Activated B cell treated with CpG ODN at 0.5 μM for 24 hours (primary cell): ENCODE data around the gene IPCEF1. TPM values are rescaled to one million over a fixed set of nuclear protein-coding genes. Genes with fewer than 3 reads are reported as not detected.
"Not testable (repeated sequence)": the region's sequence is repeated elsewhere in the genome, so short reads cannot be mapped to it uniquely, and the experiment has no call there.

Experiments used
- ATAC-seq: fragments of 200-7000 bp; cut with Tn5 transposase; one replicate; pipeline ENCODE4 v1.10.0; 2021; ENCODE audit warnings: low read depth, mild to moderate bottlenecking, moderate library complexity
- CTCF ChIA-PET: fragments of 350-600 bp; sonication (Branson Sonifier 250); formaldehyde crosslinking; loops from one replicate; lab custom pipeline; 2021; ENCODE audit warnings: antibody characterized with exemption; lab: Charles Lee
- POLR2A ChIA-PET: fragments of 350-600 bp; sonication (Branson Sonifier 250); formaldehyde crosslinking; loops from one replicate; lab custom pipeline; 2021; ENCODE audit warnings: antibody characterized with exemption; lab: Charles Lee
- DNase-seq: peaks from one replicate; pipeline ENCODE4 v3.0.0; 2022
- H3K27ac Mint-ChIP-seq: one replicate; pipeline ENCODE4 v1.8.0; 2020; ENCODE audit warnings: mixed read lengths
- H3K27me3 Mint-ChIP-seq: one replicate; pipeline ENCODE4 v1.8.0; 2021; ENCODE audit warnings: mixed read lengths
- H3K36me3 Mint-ChIP-seq: one replicate; pipeline ENCODE4 v1.8.0; 2021; ENCODE audit warnings: low read depth, mixed read lengths
- H3K4me1 Mint-ChIP-seq: one replicate; pipeline ENCODE4 v1.8.0; 2021; ENCODE audit warnings: mixed read lengths
- H3K4me3 Mint-ChIP-seq: one replicate; pipeline ENCODE4 v1.8.0; 2020; ENCODE audit warnings: mild to moderate bottlenecking, mixed read lengths
- H3K9me3 Mint-ChIP-seq: one replicate; pipeline ENCODE4 v1.8.0; 2020; ENCODE audit warnings: mixed read lengths
- intact Hi-C: fragments of 100-400 bp; cut with micrococcal nuclease; formaldehyde crosslinking; loops from one replicate; pipeline ENCODE4 v1.15.1; 2024
- total RNA-seq: library from RNA; stranded (reverse); gene quantifications from 2 replicates; pipeline ENCODE4 v1.2.3, GENCODE V29; 2022
- TF ChIP-seq, protein P1 (sequence below): fragments of 200-600 bp; IDR thresholded peaks from one replicate; pipeline ENCODE4 v1.8.0; 2022; ENCODE audit warnings: antibody characterized with exemption, mild to moderate bottlenecking

The IPCEF1 gene
- total RNA-seq, 1 donor from 2014 or later, result 2.1 TPM

DNA sequence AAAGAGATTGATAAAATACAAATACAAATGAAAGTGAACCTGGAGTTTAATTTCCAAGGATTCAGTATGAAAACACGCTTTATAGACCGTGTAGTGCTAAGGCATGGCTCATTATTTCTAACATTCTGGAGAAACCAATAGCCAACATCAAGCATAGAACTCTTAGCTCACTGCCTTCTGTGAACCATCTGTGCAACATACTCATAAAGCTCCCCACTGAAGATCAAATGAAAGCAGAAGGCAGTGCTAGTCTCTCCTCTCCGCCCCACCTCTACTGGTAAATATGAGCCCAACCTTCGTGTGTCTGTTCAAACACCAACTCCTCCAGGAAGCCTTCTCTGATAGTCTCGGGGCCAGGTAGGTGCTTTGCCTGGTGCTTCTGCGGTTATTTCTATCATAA, 153.6 kb downstream of the IPCEF1 start:
- TF ChIP-seq, protein P1, sequence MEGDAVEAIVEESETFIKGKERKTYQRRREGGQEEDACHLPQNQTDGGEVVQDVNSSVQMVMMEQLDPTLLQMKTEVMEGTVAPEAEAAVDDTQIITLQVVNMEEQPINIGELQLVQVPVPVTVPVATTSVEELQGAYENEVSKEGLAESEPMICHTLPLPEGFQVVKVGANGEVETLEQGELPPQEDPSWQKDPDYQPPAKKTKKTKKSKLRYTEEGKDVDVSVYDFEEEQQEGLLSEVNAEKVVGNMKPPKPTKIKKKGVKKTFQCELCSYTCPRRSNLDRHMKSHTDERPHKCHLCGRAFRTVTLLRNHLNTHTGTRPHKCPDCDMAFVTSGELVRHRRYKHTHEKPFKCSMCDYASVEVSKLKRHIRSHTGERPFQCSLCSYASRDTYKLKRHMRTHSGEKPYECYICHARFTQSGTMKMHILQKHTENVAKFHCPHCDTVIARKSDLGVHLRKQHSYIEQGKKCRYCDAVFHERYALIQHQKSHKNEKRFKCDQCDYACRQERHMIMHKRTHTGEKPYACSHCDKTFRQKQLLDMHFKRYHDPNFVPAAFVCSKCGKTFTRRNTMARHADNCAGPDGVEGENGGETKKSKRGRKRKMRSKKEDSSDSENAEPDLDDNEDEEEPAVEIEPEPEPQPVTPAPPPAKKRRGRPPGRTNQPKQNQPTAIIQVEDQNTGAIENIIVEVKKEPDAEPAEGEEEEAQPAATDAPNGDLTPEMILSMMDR, result no peak
- no peak for ATAC-seq

GRCh38 chr6:154202339-154202738, 154.3 kb downstream of the IPCEF1 start:
- Mint-ChIP-seq H3K27me3 (no peaks in the 10 kb centered on the region), H3K9me3 (no peaks in the 10 kb centered on the region), H3K27ac (no peak overlapping the region), H3K4me1 (no peaks in the 10 kb centered on the region), H3K36me3 (no peaks in the 10 kb centered on the region), H3K4me3 (no peak overlapping the region)
- TF ChIP-seq, protein P1, result no peak
- ChIA-PET CTCF (no interaction called here), POLR2A (no interaction called here)
- ATAC-seq (no peak), DNase-seq (no peak)
- intact Hi-C loops, result no loop called here

More for the DNA sequence above, 153.6 kb downstream of the IPCEF1 start:
- ChIA-PET CTCF (no interaction called here), POLR2A (no interaction called here)
- H3K9me3 Mint-ChIP-seq, result no peaks in the 10 kb centered on the region
- no peak overlapping the region for H3K27ac Mint-ChIP-seq
- H3K4me1 Mint-ChIP-seq, result no peaks in the 10 kb centered on the region
- no peak for DNase-seq
- no peaks in the 10 kb centered on the region for H3K36me3 Mint-ChIP-seq
- no peak overlapping the region for H3K4me3 Mint-ChIP-seq
- H3K27me3 Mint-ChIP-seq, result no peaks in the 10 kb centered on the region
- intact Hi-C loops, result no loop called here

DNA sequence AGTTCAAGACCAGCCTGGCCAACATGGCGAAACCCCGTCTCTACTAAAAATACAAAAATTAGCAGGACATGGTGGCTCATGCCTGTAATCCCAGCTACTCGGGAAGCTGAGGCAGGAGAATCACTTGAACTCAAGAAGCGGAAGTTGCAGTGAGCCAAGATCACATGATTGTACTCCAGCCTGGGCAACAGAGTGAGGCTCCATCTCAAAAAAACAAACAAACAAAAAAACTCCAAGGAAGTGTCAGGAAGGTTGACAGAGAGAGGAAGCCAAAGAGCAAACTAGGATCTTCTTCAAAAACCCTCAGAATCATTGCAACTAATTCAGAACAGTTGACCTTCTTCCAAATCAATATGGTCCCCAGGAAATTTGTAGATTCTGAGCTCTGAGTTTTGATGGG, 154.9 kb downstream of the IPCEF1 start:
- CTCF ChIA-PET, ATAC-seq, H3K4me3 Mint-ChIP-seq, H3K36me3 Mint-ChIP-seq, H3K4me1 Mint-ChIP-seq, intact Hi-C loops, DNase-seq, POLR2A ChIA-PET, H3K27me3 Mint-ChIP-seq, H3K9me3 Mint-ChIP-seq, H3K27ac Mint-ChIP-seq: not testable (repeated sequence)

- no peaks in the 10 kb centered on the region for H3K4me1 Mint-ChIP-seq
- ATAC-seq, result no peak
- TF ChIP-seq, protein P1, result no peak
- H3K36me3 Mint-ChIP-seq, result no peaks in the 10 kb centered on the region
- no peak overlapping the region for H3K4me3 Mint-ChIP-seq
- POLR2A ChIA-PET, result no interaction called here
- DNase-seq, result no peak
- H3K27me3 Mint-ChIP-seq, result no peaks in the 10 kb centered on the region
- no peaks in the 10 kb centered on the region for H3K9me3 Mint-ChIP-seq
- H3K27ac Mint-ChIP-seq, result no peak overlapping the region
- CTCF ChIA-PET, result no interaction called here
- intact Hi-C loops, result no loop called here
These were observed 159.3 kb downstream of the IPCEF1 start for GRCh38 chr6:154197196-154197860.

DNA sequence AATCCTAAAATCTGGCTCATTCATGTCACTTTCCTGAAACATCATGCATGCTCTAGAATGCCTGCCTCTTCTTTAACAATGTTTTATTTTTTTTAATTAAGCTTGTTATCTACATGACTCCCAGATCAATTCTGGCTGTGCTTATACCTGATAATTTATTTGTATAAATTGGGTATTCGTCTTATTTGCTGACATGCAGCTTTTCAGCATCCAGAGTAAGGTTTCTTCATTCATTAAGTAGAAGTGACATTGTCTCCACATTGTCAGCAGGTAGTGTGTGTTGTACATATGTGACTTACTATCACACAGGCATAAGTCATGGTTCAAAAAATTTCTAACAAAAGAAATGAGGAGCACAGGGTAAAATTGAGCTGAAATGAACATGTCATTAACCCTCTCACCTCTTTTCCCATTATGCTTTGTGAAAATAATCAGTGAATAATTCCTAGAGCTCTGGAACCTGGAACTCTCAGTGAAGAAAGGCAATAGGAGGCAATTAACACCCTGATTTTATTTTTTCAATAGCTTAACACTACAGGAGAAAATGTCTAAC, 160.2 kb downstream of the IPCEF1 start:
- Mint-ChIP-seq H3K36me3 (no peaks in the 10 kb centered on the region), H3K27me3 (no peaks in the 10 kb centered on the region), H3K9me3 (no peaks in the 10 kb centered on the region), H3K4me1 (no peaks in the 10 kb centered on the region), H3K4me3 (no peak overlapping the region), H3K27ac (no peak overlapping the region)
- intact Hi-C loops, result no loop called here
- ATAC-seq (no peak), DNase-seq (no peak)
- ChIA-PET CTCF (interaction anchor here (0.7 kb wide), 1 partner anchor 43 kb away, joined by 7 read pairs; no protein-coding TSS in a partner anchor), POLR2A (no interaction called here)
- TF ChIP-seq, protein P1, result no peak
